PC-3 (cell line): ENCODE results near the gene PDK4.

ENCODE experiments used
- EZH2 ChIP-seq: fragments of 300-600 bp; sonication (generic); IDR thresholded peaks from one replicate; pipeline ENCODE4 v1.6.1; 2017; ENCODE audit warnings: antibody characterized with exemption, mild to moderate bottlenecking, low read length; ENCODE audit not compliant: unreplicated experiment
- EZH2phosphoT487 ChIP-seq: fragments of 300-600 bp; sonication (generic); IDR thresholded peaks from 2 replicates; pipeline ENCODE4 v1.6.1; 2018; ENCODE audit warnings: mild to moderate bottlenecking, antibody characterized with exemption, low read length, borderline replicate concordance
- TF ChIP-seq, protein P1 (sequence below): fragments of 300-600 bp; sonication (generic); conservative IDR thresholded peaks from 2 replicates; pipeline ENCODE4 v1.5.1; 2017; ENCODE audit warnings: antibody characterized with exemption, low read depth, mild to moderate bottlenecking, low read length

- TF ChIP-seq, protein P1, sequence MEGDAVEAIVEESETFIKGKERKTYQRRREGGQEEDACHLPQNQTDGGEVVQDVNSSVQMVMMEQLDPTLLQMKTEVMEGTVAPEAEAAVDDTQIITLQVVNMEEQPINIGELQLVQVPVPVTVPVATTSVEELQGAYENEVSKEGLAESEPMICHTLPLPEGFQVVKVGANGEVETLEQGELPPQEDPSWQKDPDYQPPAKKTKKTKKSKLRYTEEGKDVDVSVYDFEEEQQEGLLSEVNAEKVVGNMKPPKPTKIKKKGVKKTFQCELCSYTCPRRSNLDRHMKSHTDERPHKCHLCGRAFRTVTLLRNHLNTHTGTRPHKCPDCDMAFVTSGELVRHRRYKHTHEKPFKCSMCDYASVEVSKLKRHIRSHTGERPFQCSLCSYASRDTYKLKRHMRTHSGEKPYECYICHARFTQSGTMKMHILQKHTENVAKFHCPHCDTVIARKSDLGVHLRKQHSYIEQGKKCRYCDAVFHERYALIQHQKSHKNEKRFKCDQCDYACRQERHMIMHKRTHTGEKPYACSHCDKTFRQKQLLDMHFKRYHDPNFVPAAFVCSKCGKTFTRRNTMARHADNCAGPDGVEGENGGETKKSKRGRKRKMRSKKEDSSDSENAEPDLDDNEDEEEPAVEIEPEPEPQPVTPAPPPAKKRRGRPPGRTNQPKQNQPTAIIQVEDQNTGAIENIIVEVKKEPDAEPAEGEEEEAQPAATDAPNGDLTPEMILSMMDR = no peak
- TF ChIP-seq EZH2 (no peak), EZH2phosphoT487 (no peak)
Measured at GRCh38 chr7:95619517-95619916, 23.2 kb upstream of the PDK4 start.
